ENCODE measurements around the gene RAB14.

RAB14 gene

GRCh38 chr9:121201738-121202533, at the start of gene RAB14:
Gene RAB14, minus strand, starts transcription at chr9:121201869. Its CDS starts 8,457 bp downstream, at chr9:121193412.
- DNase-seq, result peak; percentile 99

GRCh38 chr9:121249563-121249962, 47.9 kb upstream of the RAB14 start:
- DNase-seq, result no peak

- no peak for DNase-seq
These were observed 45.3 kb upstream of the RAB14 start for GRCh38 chr9:121246821-121247561.

- no peak for DNase-seq
These were observed 41.3 kb upstream of the RAB14 start for GRCh38 chr9:121242959-121243346.

GRCh38 chr9:121242219-121242958, 40.7 kb upstream of the RAB14 start:
- no peak for DNase-seq

GRCh38 chr9:121240472-121241135, 38.9 kb upstream of the RAB14 start:
- DNase-seq, result no peak

GRCh38 chr9:121239851-121240250, 38.2 kb upstream of the RAB14 start:
- DNase-seq, result no peak

- no peak for DNase-seq
These were observed 37.4 kb upstream of the RAB14 start for GRCh38 chr9:121239071-121239470.

GRCh38 chr9:121237916-121238315, 36.2 kb upstream of the RAB14 start:
- DNase-seq, result no peak

GRCh38 chr9:121235512-121235911, 33.8 kb upstream of the RAB14 start:
- DNase-seq, result no peak

- DNase-seq, result no peak
These were observed 33.1 kb upstream of the RAB14 start for GRCh38 chr9:121234832-121235161.

GRCh38 chr9:121233906-121234831, 32.5 kb upstream of the RAB14 start:
- DNase-seq, result no peak

- no peak for DNase-seq
These were observed 30.6 kb upstream of the RAB14 start for GRCh38 chr9:121232251-121232650.

- no peak for DNase-seq
These were observed 28.6 kb upstream of the RAB14 start for GRCh38 chr9:121230256-121230655.

GRCh38 chr9:121227862-121228261, 26.2 kb upstream of the RAB14 start:
- no peak for DNase-seq

GRCh38 chr9:121226175-121226574, 24.5 kb upstream of the RAB14 start:
- no peak for DNase-seq

- DNase-seq, result no peak
These were observed 23.6 kb upstream of the RAB14 start for GRCh38 chr9:121225240-121225639.

- peak; percentile 4 for DNase-seq
These were observed 21.0 kb upstream of the RAB14 start for GRCh38 chr9:121222524-121223171.

- no peak for DNase-seq
These were observed 20.0 kb upstream of the RAB14 start for GRCh38 chr9:121221664-121222055.

- no peak for DNase-seq
These were observed 19.5 kb upstream of the RAB14 start for GRCh38 chr9:121220996-121221663.

GRCh38 chr9:121219530-121219929, 17.9 kb upstream of the RAB14 start:
- DNase-seq, result no peak

All from DMS79 treated with DMSO at 0.1 percent for 48 hours (cell line).